HepG2 (cell line): ENCODE results near the gene MYLK3. TPM values are rescaled to one million over a fixed set of nuclear protein-coding genes. Genes with fewer than 3 reads are reported as not detected.

Experiments used
- ARNT ChIP-seq: fragments of 450-650 bp; IDR thresholded peaks from 2 replicates; pipeline ENCODE4 v1.6.1; 2017
- CBX1 ChIP-seq: IDR thresholded peaks from one replicate; pipeline ENCODE4 v1.6.1; 2016; ENCODE audit warnings: antibody characterized with exemption, low read depth
- EED ChIP-seq: sonication (generic); formaldehyde crosslinking; IDR thresholded peaks from 2 replicates; pipeline ENCODE4 v1.5.0; 2020; ENCODE audit warnings: mild to moderate bottlenecking, missing genetic modification reagents
- FOSL1 ChIP-seq: sonication (generic); formaldehyde crosslinking; IDR thresholded peaks from 2 replicates; pipeline ENCODE4 v1.9.0; 2021; ENCODE audit warnings: missing genetic modification reagents, borderline replicate concordance
- FOXA1 ChIP-seq, 2 experiments: fragments of 450-650 bp in 1 of 2; sonication (generic) in 1 of 2; formaldehyde crosslinking in 1 of 2; IDR thresholded peaks; 2 replicates each; pipeline versions ENCODE4 v1.4.0 to v1.6.1; 2016 to 2020; ENCODE audit warnings: missing genetic modification reagents in 1 of 2
- FOXP1 ChIP-seq, 2 experiments: fragments of 450-650 bp in 1 of 2; IDR thresholded peaks; 2 replicates each; pipeline ENCODE4 v1.6.1; 2017 to 2018; ENCODE audit warnings: antibody characterized with exemption in 1 of 2
- MIER3 ChIP-seq: IDR thresholded peaks from 2 replicates; pipeline ENCODE4 v1.6.1; 2016; ENCODE audit warnings: missing compliant biosample characterization, borderline replicate concordance
- REPIN1 ChIP-seq: sonication (generic); formaldehyde crosslinking; IDR thresholded peaks from 2 replicates; pipeline ENCODE4 v1.8.0; 2022; ENCODE audit warnings: missing genetic modification reagents, low read depth, mild to moderate bottlenecking, borderline replicate concordance
- SRSF9 ChIP-seq: fragments of 200-400 bp; formaldehyde crosslinking; IDR thresholded peaks from 2 replicates; pipeline ENCODE4 v1.6.1; 2018; ENCODE audit warnings: borderline replicate concordance, mild to moderate bottlenecking, low read depth, low read length; ENCODE audit not compliant: insufficient read depth, poor library complexity, severe bottlenecking
- TAF1 ChIP-seq: sonication (generic); formaldehyde crosslinking; IDR thresholded peaks from 2 replicates; pipeline ENCODE4 v1.4.0; 2020; ENCODE audit warnings: missing genetic modification reagents
- ZBTB7A ChIP-seq: sonication (generic); formaldehyde crosslinking; IDR thresholded peaks from 2 replicates; pipeline ENCODE4 v1.8.0; 2022; ENCODE audit warnings: mild to moderate bottlenecking, missing genetic modification reagents
- ZFP36L2 ChIP-seq: sonication (generic); formaldehyde crosslinking; IDR thresholded peaks from 2 replicates; pipeline ENCODE4 v1.4.0; 2020; ENCODE audit warnings: missing genetic modification reagents
- ZMYM2 ChIP-seq: sonication (generic); formaldehyde crosslinking; IDR thresholded peaks from 2 replicates; pipeline ENCODE4 v1.8.0; 2022; ENCODE audit warnings: mild to moderate bottlenecking, missing genetic modification reagents
- ZNF18 ChIP-seq: sonication (generic); formaldehyde crosslinking; IDR thresholded peaks from 2 replicates; pipeline ENCODE4 v1.8.0; 2022; ENCODE audit warnings: mild to moderate bottlenecking, missing genetic modification reagents; ENCODE audit not compliant: insufficient replicate concordance
- ZNF337 ChIP-seq: sonication (generic); formaldehyde crosslinking; IDR thresholded peaks from 2 replicates; pipeline ENCODE4 v1.5.1; 2020; ENCODE audit warnings: missing genetic modification reagents, low read depth, mild to moderate bottlenecking, borderline replicate concordance
- ZNF619 ChIP-seq: sonication (generic); formaldehyde crosslinking; IDR thresholded peaks from 2 replicates; pipeline ENCODE4 v1.4.0; 2020; ENCODE audit warnings: mild to moderate bottlenecking, missing genetic modification reagents
- ZNF790 ChIP-seq: sonication (generic); formaldehyde crosslinking; IDR thresholded peaks from 2 replicates; pipeline ENCODE4 v1.8.0; 2022; ENCODE audit warnings: missing genetic modification reagents, mild to moderate bottlenecking, borderline replicate concordance
- ZZZ3 ChIP-seq: sonication (generic); formaldehyde crosslinking; IDR thresholded peaks from 2 replicates; pipeline ENCODE4 v1.4.0; 2020; ENCODE audit warnings: missing genetic modification reagents, mild to moderate bottlenecking, borderline replicate concordance
- polyA plus RNA-seq, 8 experiments: library from polyadenylated mRNA; depleted of rRNA in 3 of 8; stranded (reverse) in 7 of 8; unstranded in 1 of 8; fragments of >200 nt; fragmentation: Illumina TruSeq in 4 of 8; extraction: Trizol in 4 of 8; gene quantifications; 2 replicates each; pipeline versions ENCODE4 v1.2.1 to v1.2.3, GENCODE V29; 2011 to 2016; ENCODE audit warnings: low read depth in 4 of 8, missing spikeins in 1 of 8, mixed read lengths in 1 of 8; ENCODE audit not compliant: insufficient read depth in 1 of 8
- total RNA-seq, 5 experiments: library from RNA; depleted of rRNA; stranded (reverse); fragments of >200 nt; fragmentation: Illumina TruSeq; extraction: Trizol; gene quantifications; 2 replicates each; pipeline ENCODE4 v1.2.3, GENCODE V29; 2016; ENCODE audit warnings: low read depth in 1 of 5
- TF ChIP-seq, protein P1 (sequence below): sonication (generic); formaldehyde crosslinking; IDR thresholded peaks from one replicate; pipeline ENCODE4 v1.5.1; 2020; ENCODE audit warnings: mild to moderate bottlenecking, missing genetic modification reagents; ENCODE audit errors: not compliant biosample characterization

Gene MYLK3
- total and polyA plus RNA-seq, 2 of the 13 experiments (the other 11 are each of a cell fraction or from before 2014, with no cell fraction given), result 0.04 to 0.18 TPM

DNA sequence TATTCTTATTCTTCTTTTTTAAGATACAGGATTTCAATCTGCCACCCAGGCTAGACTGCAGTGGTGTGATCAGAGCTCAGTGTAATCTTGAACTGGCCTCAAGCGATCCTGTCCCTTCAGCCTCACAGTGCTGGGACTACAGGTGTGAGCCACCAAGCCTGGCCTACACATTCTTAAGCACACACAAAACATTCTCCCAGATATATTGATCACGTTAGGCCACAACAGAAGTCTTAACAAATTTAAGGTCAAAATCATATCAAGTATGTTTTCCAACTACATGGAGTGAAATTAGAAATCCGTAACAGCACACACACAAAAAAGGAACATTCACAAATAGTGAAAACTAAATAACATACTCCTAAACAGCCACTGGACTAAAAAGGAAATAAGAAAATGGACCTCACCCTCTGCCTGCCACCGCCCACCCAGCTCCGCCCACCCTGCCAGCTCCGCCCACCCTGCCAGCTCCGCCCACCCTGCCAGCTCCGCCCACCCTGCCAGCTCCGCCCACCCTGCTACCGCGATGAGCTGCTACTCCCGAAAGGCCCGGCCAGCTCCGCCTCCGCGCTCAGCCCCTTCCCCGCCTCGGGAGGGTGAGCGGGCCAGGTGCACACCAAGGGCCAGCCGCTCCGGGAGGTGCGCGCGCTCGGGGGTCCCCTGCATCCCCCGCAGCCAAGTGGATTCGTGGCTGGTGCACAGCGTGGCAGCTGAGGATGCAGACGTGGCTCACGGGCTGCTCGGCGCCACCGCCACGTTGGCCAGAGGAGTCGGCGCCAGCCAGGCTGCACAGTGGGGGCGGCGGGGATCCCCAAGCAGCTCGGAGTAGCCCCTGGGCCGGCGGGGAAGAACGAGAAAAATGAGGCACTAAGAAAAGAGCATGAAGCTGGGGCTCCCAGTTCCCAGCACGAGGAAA is 41.6 kb upstream of the MYLK3 start (continued):
- no peak for TF ChIP-seq ZZZ3 (CRISPR knock-in tag)
- peak; percentile 89 for TF ChIP-seq ZNF619 (CRISPR knock-in tag)
- TF ChIP-seq ZFP36L2 (CRISPR knock-in tag), result 0 out of 2 replicates have a peak, but pooled peaks have one; percentile 58
- no peak for TF ChIP-seq FOXP1 (IDR thresholded peaks at IDR 0.05)
- TF ChIP-seq FOXP1 (CRISPR knock-in tag; IDR thresholded peaks at IDR 0.05), result no peak
- 0 out of 2 replicates have a peak, but pooled peaks have one; percentile 12 for TF ChIP-seq MIER3
- TF ChIP-seq FOSL1 (CRISPR knock-in tag), result peak; percentile 53; the same call in 1 of the 2 replicates
- TF ChIP-seq ZNF337 (CRISPR knock-in tag), result 0 out of 2 replicates have a peak, but pooled peaks have one; percentile 35
- peak; percentile 79 for TF ChIP-seq ZNF18 (CRISPR knock-in tag)
- TF ChIP-seq CBX1, result peak; percentile 71
- TF ChIP-seq ZBTB7A (CRISPR knock-in tag), result peak; percentile 92
- no peak for TF ChIP-seq ZMYM2 (CRISPR knock-in tag)
- peak; percentile 81; the same call in 1 of the 2 replicates for TF ChIP-seq ZNF790 (CRISPR knock-in tag)
- no peak for TF ChIP-seq ARNT
- TF ChIP-seq, protein P1, sequence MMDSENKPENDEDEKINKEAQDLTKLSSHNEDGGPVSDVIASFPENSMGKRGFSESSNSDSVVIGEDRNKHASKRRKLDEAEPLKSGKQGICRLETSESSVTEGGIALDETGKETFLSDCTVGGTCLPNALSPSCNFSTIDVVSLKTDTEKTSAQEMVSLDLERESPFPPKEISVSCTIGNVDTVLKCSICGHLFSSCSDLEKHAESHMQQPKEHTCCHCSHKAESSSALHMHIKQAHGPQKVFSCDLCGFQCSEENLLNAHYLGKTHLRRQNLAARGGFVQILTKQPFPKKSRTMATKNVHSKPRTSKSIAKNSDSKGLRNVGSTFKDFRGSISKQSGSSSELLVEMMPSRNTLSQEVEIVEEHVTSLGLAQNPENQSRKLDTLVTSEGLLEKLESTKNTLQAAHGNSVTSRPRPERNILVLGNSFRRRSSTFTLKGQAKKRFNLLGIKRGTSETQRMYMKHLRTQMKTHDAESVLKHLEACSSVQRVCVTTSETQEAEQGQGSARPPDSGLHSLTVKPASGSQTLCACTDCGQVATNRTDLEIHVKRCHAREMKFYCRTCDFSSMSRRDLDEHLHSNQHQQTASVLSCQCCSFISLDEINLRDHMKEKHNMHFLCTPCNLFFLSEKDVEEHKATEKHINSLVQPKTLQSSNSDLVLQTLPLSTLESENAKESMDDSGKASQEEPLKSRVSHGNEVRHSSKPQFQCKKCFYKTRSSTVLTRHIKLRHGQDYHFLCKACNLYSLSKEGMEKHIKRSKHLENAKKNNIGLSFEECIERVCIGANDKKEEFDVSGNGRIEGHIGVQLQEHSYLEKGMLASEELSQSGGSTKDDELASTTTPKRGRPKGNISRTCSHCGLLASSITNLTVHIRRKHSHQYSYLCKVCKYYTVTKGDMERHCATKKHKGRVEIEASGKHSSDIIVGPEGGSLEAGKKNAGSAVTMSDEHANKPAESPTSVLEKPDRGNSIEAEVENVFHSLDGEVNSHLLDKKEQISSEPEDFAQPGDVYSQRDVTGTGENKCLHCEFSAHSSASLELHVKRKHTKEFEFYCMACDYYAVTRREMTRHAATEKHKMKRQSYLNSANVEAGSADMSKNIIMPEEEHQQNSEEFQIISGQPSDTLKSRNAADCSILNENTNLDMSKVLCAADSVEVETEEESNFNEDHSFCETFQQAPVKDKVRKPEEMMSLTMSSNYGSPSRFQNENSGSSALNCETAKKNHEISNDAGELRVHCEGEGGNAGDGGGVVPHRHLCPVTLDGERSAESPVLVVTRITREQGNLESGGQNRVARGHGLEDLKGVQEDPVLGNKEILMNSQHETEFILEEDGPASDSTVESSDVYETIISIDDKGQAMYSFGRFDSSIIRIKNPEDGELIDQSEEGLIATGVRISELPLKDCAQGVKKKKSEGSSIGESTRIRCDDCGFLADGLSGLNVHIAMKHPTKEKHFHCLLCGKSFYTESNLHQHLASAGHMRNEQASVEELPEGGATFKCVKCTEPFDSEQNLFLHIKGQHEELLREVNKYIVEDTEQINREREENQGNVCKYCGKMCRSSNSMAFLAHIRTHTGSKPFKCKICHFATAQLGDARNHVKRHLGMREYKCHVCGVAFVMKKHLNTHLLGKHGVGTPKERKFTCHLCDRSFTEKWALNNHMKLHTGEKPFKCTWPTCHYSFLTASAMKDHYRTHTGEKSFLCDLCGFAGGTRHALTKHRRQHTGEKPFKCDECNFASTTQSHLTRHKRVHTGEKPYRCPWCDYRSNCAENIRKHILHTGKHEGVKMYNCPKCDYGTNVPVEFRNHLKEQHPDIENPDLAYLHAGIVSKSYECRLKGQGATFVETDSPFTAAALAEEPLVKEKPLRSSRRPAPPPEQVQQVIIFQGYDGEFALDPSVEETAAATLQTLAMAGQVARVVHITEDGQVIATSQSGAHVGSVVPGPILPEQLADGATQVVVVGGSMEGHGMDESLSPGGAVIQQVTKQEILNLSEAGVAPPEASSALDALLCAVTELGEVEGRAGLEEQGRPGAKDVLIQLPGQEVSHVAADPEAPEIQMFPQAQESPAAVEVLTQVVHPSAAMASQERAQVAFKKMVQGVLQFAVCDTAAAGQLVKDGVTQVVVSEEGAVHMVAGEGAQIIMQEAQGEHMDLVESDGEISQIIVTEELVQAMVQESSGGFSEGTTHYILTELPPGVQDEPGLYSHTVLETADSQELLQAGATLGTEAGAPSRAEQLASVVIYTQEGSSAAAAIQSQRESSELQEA (CRISPR knock-in tag), result peak; percentile 71
- no peak for TF ChIP-seq SRSF9
- no peak for TF ChIP-seq EED (CRISPR knock-in tag)
- peak; percentile 77 for TF ChIP-seq REPIN1 (CRISPR knock-in tag)
- no peak for TF ChIP-seq FOXA1 (IDR thresholded peaks at IDR 0.05)
- TF ChIP-seq FOXA1 (CRISPR knock-in tag; IDR thresholded peaks at IDR 0.05), result peak; percentile 26; the same call in 1 of the 2 replicates
- peak; percentile 95 for TF ChIP-seq TAF1
